Measurements from ENCODE around the gene KDM2B. TPM values are rescaled to one million over a fixed set of nuclear protein-coding genes. Genes with fewer than 3 reads are reported as not detected.

KDM2B gene
- total and polyA plus RNA-seq, 10 of the 15 experiments (the other 5 are each of a cell fraction or from before 2014, with no cell fraction given): 13.6 to 124 (median 40.4) TPM

GRCh38 chr12:121575051-121575450 lies 5.8 kb downstream of the KDM2B start (continued):
- TF ChIP-seq MXI1 (IDR thresholded peaks at IDR 0.05; ENCODE audit: low read depth, low read length): no peak
- TF ChIP-seq BHLHE40 (IDR thresholded peaks at IDR 0.05; ENCODE audit: borderline replicate concordance in 1 of 2, low read depth in 2 of 2, low read length in 1 of 2): no peak
- TF ChIP-seq, protein P1, sequence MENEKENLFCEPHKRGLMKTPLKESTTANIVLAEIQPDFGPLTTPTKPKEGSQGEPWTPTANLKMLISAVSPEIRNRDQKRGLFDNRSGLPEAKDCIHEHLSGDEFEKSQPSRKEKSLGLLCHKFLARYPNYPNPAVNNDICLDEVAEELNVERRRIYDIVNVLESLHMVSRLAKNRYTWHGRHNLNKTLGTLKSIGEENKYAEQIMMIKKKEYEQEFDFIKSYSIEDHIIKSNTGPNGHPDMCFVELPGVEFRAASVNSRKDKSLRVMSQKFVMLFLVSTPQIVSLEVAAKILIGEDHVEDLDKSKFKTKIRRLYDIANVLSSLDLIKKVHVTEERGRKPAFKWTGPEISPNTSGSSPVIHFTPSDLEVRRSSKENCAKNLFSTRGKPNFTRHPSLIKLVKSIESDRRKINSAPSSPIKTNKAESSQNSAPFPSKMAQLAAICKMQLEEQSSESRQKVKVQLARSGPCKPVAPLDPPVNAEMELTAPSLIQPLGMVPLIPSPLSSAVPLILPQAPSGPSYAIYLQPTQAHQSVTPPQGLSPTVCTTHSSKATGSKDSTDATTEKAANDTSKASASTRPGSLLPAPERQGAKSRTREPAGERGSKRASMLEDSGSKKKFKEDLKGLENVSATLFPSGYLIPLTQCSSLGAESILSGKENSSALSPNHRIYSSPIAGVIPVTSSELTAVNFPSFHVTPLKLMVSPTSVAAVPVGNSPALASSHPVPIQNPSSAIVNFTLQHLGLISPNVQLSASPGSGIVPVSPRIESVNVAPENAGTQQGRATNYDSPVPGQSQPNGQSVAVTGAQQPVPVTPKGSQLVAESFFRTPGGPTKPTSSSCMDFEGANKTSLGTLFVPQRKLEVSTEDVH (IDR thresholded peaks at IDR 0.05; ENCODE audit: low read depth, partially characterized antibody): no peak
- no peak for TF ChIP-seq SMAD5 (IDR thresholded peaks at IDR 0.05; ENCODE audit: low read depth)
- TF ChIP-seq CHD2 (IDR thresholded peaks at IDR 0.05; ENCODE audit: borderline replicate concordance, low read depth, low read length): no peak
- TF ChIP-seq ZNF207 (IDR thresholded peaks at IDR 0.05; ENCODE audit: borderline replicate concordance): no peak

GRCh38 chr12:121574025-121574424 lies 6.8 kb downstream of the KDM2B start:
- no peaks in the 10 kb centered on the region; a peak in 1 of 4 replicates for H3K36me3 ChIP-seq (ENCODE audit: control insufficient read depth in 2 of 2, insufficient read depth in 2 of 2, low read length in 1 of 2)
- H3K79me2 ChIP-seq (ENCODE audit: control insufficient read depth, insufficient read depth, low read length): peaks cover 8% of the 10 kb centered on the region
- H3K27ac ChIP-seq (ENCODE audit: control insufficient read depth, insufficient read depth): no peak overlapping the region
- no peak overlapping the region for H2AFZ ChIP-seq (ENCODE audit: control insufficient read depth, low read depth, low read length)
- no peaks in the 10 kb centered on the region for H4K20me1 ChIP-seq (ENCODE audit: control insufficient read depth, insufficient read depth)
- no peak overlapping the region for H3K9ac ChIP-seq (ENCODE audit: control insufficient read depth, insufficient read depth, low read length)
- peaks cover 12% of the 10 kb centered on the region for H3K4me1 ChIP-seq (ENCODE audit: control insufficient read depth, insufficient read depth, low read length)
- ChIA-PET CTCF (interaction anchor here (0.7 to 1.5 kb wide), 3 partner anchors 9 to 22 kb away, joined by 3 to 5 read pairs (median 3); no protein-coding TSS in a partner anchor), POLR2A (interaction anchor here (0.5 to 1.9 kb wide), 3 partner anchors 10 to 79 kb away, joined by 3 to 5 read pairs (median 5); no protein-coding TSS in a partner anchor), SMC1A (ENCODE audit: uncharacterized antibody, unreplicated experiment) (interaction anchor here (0.6 to 6.9 kb wide), 3 partner anchors 13 to 409 kb away, joined by 3 to 48 read pairs (median 46); no protein-coding TSS in a partner anchor), RAD21 (ENCODE audit: unreplicated experiment) (interaction anchor here (1.4 to 1.5 kb wide), 2 partner anchors 13 to 95 kb away, joined by 3 to 4 read pairs; partner anchors contain the start of gene MORN3)
- no peaks in the 10 kb centered on the region for H3K27me3 ChIP-seq (replicated peaks in 1 of 2; ENCODE audit: control insufficient read depth in 2 of 2, insufficient read depth in 2 of 2, low read length in 1 of 2)
- DNase-seq (ENCODE audit: low read depth, low spot score) (no peak), ATAC-seq (no peak), FAIRE-seq (no peak)
- no peaks in the 10 kb centered on the region for H3K9me3 ChIP-seq (replicated peaks; ENCODE audit: control insufficient read depth, insufficient read depth, low read length)
- intact Hi-C loops (cut with micrococcal nuclease; ENCODE audit: unreplicated experiment): no loop called here
- no peak overlapping the region for H3K4me3 ChIP-seq
- BruUV-seq (replicated peaks): no TSS peak
- TF ChIP-seq CBX5 (IDR thresholded peaks at IDR 0.05; ENCODE audit: low read depth) (no peak), YY1 (IDR thresholded peaks at IDR 0.05; ENCODE audit: low read depth, low read length) (no peak), RFX5 (IDR thresholded peaks at IDR 0.05; ENCODE audit: low read depth, low read length) (no peak), MYB (IDR thresholded peaks at IDR 0.05; ENCODE audit: borderline replicate concordance, low read depth, low read length) (no peak), RAD21 (IDR thresholded peaks at IDR 0.05; ENCODE audit: insufficient read depth, low read depth, low read length) (no peak), ETV6 (conservative IDR thresholded peaks at IDR 0.05 in 1 of 2, IDR thresholded peaks at IDR 0.05 in 1 of 2; ENCODE audit: borderline replicate concordance in 1 of 2, low read depth in 1 of 2) (no peak), HDAC2 (IDR thresholded peaks at IDR 0.05) (no peak), EED (IDR thresholded peaks at IDR 0.05; ENCODE audit: low read depth) (no peak), EZH2 (IDR thresholded peaks at IDR 0.05; ENCODE audit: borderline replicate concordance, control insufficient read depth, low read depth, low read length) (no peak), BMI1 (IDR thresholded peaks at IDR 0.05; ENCODE audit: borderline replicate concordance) (no peak), CBFB (IDR thresholded peaks at IDR 0.05; ENCODE audit: low read depth) (no peak), KAT2A (conservative IDR thresholded peaks at IDR 0.05; ENCODE audit: control insufficient read depth, low read depth, low read length) (no peak), KDM1A (IDR thresholded peaks at IDR 0.05; ENCODE audit: borderline replicate concordance) (no peak)
- TF ChIP-seq, protein P2, sequence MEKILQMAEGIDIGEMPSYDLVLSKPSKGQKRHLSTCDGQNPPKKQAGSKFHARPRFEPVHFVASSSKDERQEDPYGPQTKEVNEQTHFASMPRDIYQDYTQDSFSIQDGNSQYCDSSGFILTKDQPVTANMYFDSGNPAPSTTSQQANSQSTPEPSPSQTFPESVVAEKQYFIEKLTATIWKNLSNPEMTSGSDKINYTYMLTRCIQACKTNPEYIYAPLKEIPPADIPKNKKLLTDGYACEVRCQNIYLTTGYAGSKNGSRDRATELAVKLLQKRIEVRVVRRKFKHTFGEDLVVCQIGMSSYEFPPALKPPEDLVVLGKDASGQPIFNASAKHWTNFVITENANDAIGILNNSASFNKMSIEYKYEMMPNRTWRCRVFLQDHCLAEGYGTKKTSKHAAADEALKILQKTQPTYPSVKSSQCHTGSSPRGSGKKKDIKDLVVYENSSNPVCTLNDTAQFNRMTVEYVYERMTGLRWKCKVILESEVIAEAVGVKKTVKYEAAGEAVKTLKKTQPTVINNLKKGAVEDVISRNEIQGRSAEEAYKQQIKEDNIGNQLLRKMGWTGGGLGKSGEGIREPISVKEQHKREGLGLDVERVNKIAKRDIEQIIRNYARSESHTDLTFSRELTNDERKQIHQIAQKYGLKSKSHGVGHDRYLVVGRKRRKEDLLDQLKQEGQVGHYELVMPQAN (conservative IDR thresholded peaks at IDR 0.05): no peak
- WGBS (ENCODE audit: insufficient coverage, insufficient replicate concordance, low lambda C conversion rate, missing lambda C conversion rate): 77% methylated on average over 11 of the region's 11 CpGs
- in situ Hi-C loops (cut with MboI): no loop called here
- no peak overlapping the region for H3K4me2 ChIP-seq (ENCODE audit: control insufficient read depth, insufficient read depth)

All from GM12878 (cell line).